ENCODE data around the gene LYZL4. TPM values are rescaled to one million over a fixed set of nuclear protein-coding genes. Genes with fewer than 3 reads are reported as not detected.

Gene LYZL4
- polyA plus RNA-seq, 1 donor from 2014 or later, result not detected

DNA sequence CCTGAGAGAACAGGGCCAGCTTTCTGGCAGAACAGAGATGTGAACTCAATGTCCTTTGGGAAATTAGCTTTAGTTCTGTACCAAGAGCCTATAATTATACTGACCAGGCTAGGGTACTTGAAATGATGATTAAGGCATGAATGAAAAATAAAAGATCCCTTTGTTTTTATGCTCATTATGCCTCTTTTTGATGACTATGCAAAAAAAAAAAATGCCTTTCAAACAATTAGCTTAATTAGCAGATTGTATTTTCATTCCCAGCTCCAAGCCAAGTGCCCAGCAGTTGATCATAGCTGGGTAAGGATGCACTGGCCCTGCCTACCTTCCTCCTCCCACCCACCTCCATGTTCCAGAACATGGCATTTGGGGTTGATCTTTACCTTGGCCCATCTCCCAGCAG is 56.8 kb downstream of the LYZL4 start:
- Histone ChIP-seq H3K27me3 (ENCODE audit: insufficient read depth, low read depth, low read length) (no peaks in the 10 kb centered on the region), H4K20me1 (ENCODE audit: insufficient read depth) (no peaks in the 10 kb centered on the region), H2AFZ (ENCODE audit: low read depth, low read length) (no peak overlapping the region), H3K4me2 (ENCODE audit: low read length) (no peak overlapping the region), H3F3A (ENCODE audit: insufficient read depth, low read length, poor library complexity, severe bottlenecking) (no peaks in the 10 kb centered on the region), H3K79me2 (replicated peaks; ENCODE audit: insufficient read depth, low read length) (no peaks in the 10 kb centered on the region), H3K4me3 (ENCODE audit: low read length) (no peak overlapping the region), H3K9me2 (ENCODE audit: insufficient read depth, low read length) (no peaks in the 10 kb centered on the region), H3K27ac (ENCODE audit: low read length) (no peak overlapping the region), H3K9ac (ENCODE audit: low read length) (no peak overlapping the region), H3K9me3 (ENCODE audit: low read length) (no peaks in the 10 kb centered on the region), H3K36me3 (ENCODE audit: insufficient read depth, low read length) (no peaks in the 10 kb centered on the region)
- no peak for TF ChIP-seq TAF1 (IDR thresholded peaks at IDR 0.05; ENCODE audit: low read depth)
- TF ChIP-seq, protein P1, sequence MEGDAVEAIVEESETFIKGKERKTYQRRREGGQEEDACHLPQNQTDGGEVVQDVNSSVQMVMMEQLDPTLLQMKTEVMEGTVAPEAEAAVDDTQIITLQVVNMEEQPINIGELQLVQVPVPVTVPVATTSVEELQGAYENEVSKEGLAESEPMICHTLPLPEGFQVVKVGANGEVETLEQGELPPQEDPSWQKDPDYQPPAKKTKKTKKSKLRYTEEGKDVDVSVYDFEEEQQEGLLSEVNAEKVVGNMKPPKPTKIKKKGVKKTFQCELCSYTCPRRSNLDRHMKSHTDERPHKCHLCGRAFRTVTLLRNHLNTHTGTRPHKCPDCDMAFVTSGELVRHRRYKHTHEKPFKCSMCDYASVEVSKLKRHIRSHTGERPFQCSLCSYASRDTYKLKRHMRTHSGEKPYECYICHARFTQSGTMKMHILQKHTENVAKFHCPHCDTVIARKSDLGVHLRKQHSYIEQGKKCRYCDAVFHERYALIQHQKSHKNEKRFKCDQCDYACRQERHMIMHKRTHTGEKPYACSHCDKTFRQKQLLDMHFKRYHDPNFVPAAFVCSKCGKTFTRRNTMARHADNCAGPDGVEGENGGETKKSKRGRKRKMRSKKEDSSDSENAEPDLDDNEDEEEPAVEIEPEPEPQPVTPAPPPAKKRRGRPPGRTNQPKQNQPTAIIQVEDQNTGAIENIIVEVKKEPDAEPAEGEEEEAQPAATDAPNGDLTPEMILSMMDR (IDR thresholded peaks at IDR 0.05; ENCODE audit: poor library complexity, severe bottlenecking), result no peak
- no peak for TF ChIP-seq EZH2 (IDR thresholded peaks at IDR 0.05; ENCODE audit: borderline replicate concordance, insufficient read depth, low read length, poor library complexity, severe bottlenecking)
- TF ChIP-seq RAD21 (conservative IDR thresholded peaks at IDR 0.05), result no peak
- TF ChIP-seq, protein P2, sequence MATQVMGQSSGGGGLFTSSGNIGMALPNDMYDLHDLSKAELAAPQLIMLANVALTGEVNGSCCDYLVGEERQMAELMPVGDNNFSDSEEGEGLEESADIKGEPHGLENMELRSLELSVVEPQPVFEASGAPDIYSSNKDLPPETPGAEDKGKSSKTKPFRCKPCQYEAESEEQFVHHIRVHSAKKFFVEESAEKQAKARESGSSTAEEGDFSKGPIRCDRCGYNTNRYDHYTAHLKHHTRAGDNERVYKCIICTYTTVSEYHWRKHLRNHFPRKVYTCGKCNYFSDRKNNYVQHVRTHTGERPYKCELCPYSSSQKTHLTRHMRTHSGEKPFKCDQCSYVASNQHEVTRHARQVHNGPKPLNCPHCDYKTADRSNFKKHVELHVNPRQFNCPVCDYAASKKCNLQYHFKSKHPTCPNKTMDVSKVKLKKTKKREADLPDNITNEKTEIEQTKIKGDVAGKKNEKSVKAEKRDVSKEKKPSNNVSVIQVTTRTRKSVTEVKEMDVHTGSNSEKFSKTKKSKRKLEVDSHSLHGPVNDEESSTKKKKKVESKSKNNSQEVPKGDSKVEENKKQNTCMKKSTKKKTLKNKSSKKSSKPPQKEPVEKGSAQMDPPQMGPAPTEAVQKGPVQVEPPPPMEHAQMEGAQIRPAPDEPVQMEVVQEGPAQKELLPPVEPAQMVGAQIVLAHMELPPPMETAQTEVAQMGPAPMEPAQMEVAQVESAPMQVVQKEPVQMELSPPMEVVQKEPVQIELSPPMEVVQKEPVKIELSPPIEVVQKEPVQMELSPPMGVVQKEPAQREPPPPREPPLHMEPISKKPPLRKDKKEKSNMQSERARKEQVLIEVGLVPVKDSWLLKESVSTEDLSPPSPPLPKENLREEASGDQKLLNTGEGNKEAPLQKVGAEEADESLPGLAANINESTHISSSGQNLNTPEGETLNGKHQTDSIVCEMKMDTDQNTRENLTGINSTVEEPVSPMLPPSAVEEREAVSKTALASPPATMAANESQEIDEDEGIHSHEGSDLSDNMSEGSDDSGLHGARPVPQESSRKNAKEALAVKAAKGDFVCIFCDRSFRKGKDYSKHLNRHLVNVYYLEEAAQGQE (IDR thresholded peaks at IDR 0.05; ENCODE audit: borderline replicate concordance), result no peak
- TF ChIP-seq SMC3 (conservative IDR thresholded peaks at IDR 0.05; ENCODE audit: poor library complexity), result no peak
- TF ChIP-seq POLR2AphosphoS5 (IDR thresholded peaks at IDR 0.05), result no peak
- TF ChIP-seq MXI1 (conservative IDR thresholded peaks at IDR 0.05; ENCODE audit: poor library complexity, severe bottlenecking), result no peak
- TF ChIP-seq EP300 (conservative IDR thresholded peaks at IDR 0.05; ENCODE audit: poor library complexity, severe bottlenecking), result no peak

DNA sequence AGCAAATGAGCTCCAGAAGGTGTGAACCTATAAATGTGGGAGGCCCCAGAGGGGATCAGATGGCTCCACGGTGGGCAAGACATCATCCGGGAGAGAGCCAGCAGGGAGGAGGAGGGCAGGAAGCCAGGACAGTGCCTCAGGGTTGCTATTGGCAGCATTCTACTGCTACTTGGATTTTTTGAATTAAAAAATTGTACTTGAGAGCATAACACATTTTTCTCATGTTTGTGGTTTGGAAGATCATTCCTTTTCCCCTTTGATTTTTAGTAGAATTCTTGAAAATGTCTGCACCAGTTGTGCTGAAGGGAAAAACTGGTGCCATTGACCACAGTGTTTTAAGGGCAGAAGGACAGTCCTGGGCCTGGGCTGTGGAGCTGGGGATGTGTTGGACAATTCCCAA is 59.2 kb downstream of the LYZL4 start:
- H2AFZ ChIP-seq (ENCODE audit: low read depth, low read length), result no peak overlapping the region
- no peaks in the 10 kb centered on the region for H3K9me2 ChIP-seq (ENCODE audit: insufficient read depth, low read length)
- TF ChIP-seq RAD21 (conservative IDR thresholded peaks at IDR 0.05) (no peak), SMC3 (conservative IDR thresholded peaks at IDR 0.05; ENCODE audit: poor library complexity) (no peak), EP300 (conservative IDR thresholded peaks at IDR 0.05; ENCODE audit: poor library complexity, severe bottlenecking) (no peak), MXI1 (conservative IDR thresholded peaks at IDR 0.05; ENCODE audit: poor library complexity, severe bottlenecking) (no peak), TAF1 (IDR thresholded peaks at IDR 0.05; ENCODE audit: low read depth) (no peak), EZH2 (IDR thresholded peaks at IDR 0.05; ENCODE audit: borderline replicate concordance, insufficient read depth, low read length, poor library complexity, severe bottlenecking) (no peak), POLR2AphosphoS5 (IDR thresholded peaks at IDR 0.05) (no peak)
- TF ChIP-seq, protein P2 (IDR thresholded peaks at IDR 0.05; ENCODE audit: borderline replicate concordance), result no peak
- TF ChIP-seq, protein P1 (IDR thresholded peaks at IDR 0.05; ENCODE audit: poor library complexity, severe bottlenecking), result no peak

More for the DNA sequence above, 59.2 kb downstream of the LYZL4 start:
- H3K9me3 ChIP-seq (ENCODE audit: low read length), result no peaks in the 10 kb centered on the region
- H3K27me3 ChIP-seq (ENCODE audit: insufficient read depth, low read depth, low read length), result no peaks in the 10 kb centered on the region
- no peak overlapping the region for H3K4me3 ChIP-seq (ENCODE audit: low read length)
- no peak overlapping the region for H3K4me2 ChIP-seq (ENCODE audit: low read length)
- H3K27ac ChIP-seq (ENCODE audit: low read length), result no peak overlapping the region
- H3K79me2 ChIP-seq (replicated peaks; ENCODE audit: insufficient read depth, low read length), result no peaks in the 10 kb centered on the region
- H3K36me3 ChIP-seq (ENCODE audit: insufficient read depth, low read length), result no peaks in the 10 kb centered on the region
- H3F3A ChIP-seq (ENCODE audit: insufficient read depth, low read length, poor library complexity, severe bottlenecking), result no peaks in the 10 kb centered on the region
- no peaks in the 10 kb centered on the region for H4K20me1 ChIP-seq (ENCODE audit: insufficient read depth)
- no peak overlapping the region for H3K9ac ChIP-seq (ENCODE audit: low read length)
